Gastrocnemius medialis (tissue), 4 donors: ENCODE measurements around the gene C3orf80. TPM values are rescaled to one million over a fixed set of nuclear protein-coding genes. Genes with fewer than 3 reads are reported as not detected.

Source experiments
- ATAC-seq, 2 donors: fragments of 150-250 bp; one replicate each; pipeline ENCODE4 v1.9.1; 2016
- DNase-seq, 2 donors: peaks; one replicate each; pipeline ENCODE4 v3.0.0-alpha.2; 2019
- H3K27ac ChIP-seq, 4 donors: fragments of 200-600 bp; sonication (generic); 1 replicate in 1 of 4; 2 replicates in 3 of 4; pipeline ENCODE4 v1.5.1; 2016 to 2018; ENCODE audit warnings: mild to moderate bottlenecking in 2 of 4, moderate library complexity in 1 of 4
- H3K27me3 ChIP-seq, 3 donors: fragments of 200-600 bp; sonication (generic) in 2 of 3; 1 replicate in 1 of 3; 2 replicates in 2 of 3; pipeline versions ENCODE4 v1.5.1 to v1.6.0; 2016 to 2019; ENCODE audit warnings: mild to moderate bottlenecking in 1 of 3, moderate library complexity in 1 of 3
- H3K36me3 ChIP-seq, 2 donors: fragments of 200-600 bp; sonication (generic) in 1 of 2; one replicate each; pipeline ENCODE4 v1.5.1; 2017 to 2018
- H3K4me1 ChIP-seq, 2 donors: fragments of 200-600 bp; sonication (generic) in 1 of 2; one replicate each; pipeline ENCODE4 v1.5.1; 2016 to 2017; ENCODE audit warnings: mild to moderate bottlenecking in 2 of 2
- H3K4me3 ChIP-seq, 4 donors: fragments of 200-600 bp; sonication (generic) in 3 of 4; 1 replicate in 1 of 4; 2 replicates in 3 of 4; pipeline ENCODE4 v1.5.1; 2016 to 2019; ENCODE audit warnings: mild to moderate bottlenecking in 2 of 4
- H3K9me3 ChIP-seq, 3 donors: fragments of 200-600 bp; sonication (generic) in 2 of 3; 1 replicate in 1 of 3; 2 replicates in 2 of 3; pipeline ENCODE4 v1.5.1; 2016 to 2019
- POLR2A ChIP-seq, 2 donors: fragments of 450-650 bp; IDR thresholded peaks; one replicate each; pipeline ENCODE4 v1.6.1; 2017; ENCODE audit warnings: antibody characterized with exemption in 2 of 2, mild to moderate bottlenecking in 2 of 2, moderate library complexity in 2 of 2
- in situ Hi-C, 4 donors: fragments of 200-750 bp; cut with MboI; loops; one replicate each; pipeline versions ENCODE4 v1.15.0 to v1.8.0; 2017; ENCODE audit warnings: low sequenced_read_pairs in 4 of 4
- intact Hi-C: fragments of 100-400 bp; cut with DNase I; formaldehyde crosslinking; loops from one replicate; pipeline ENCODE4 v1.15.1; 2023; ENCODE audit warnings: low total_unique reads
- total RNA-seq, 4 donors: library from RNA; depleted of rRNA; stranded (reverse); fragments of >200 nt; gene quantifications; one replicate each; pipeline versions ENCODE4 v1.1.0 to v1.2.3, GENCODE V29; 2016
- TF ChIP-seq, protein P1 (sequence below), 5 experiments: fragments of 450-650 bp in 3 of 5; fragments of 200-600 bp in 2 of 5; sonication (generic) in 2 of 5; IDR thresholded peaks in 4 of 5; conservative IDR thresholded peaks in 1 of 5; 1 replicate in 4 of 5; 2 replicates in 1 of 5; pipeline ENCODE4 v1.5.1; 2016 to 2019; ENCODE audit warnings: antibody characterized with exemption in 5 of 5, mild to moderate bottlenecking in 3 of 5, moderate library complexity in 3 of 5

Gene C3orf80
- total RNA-seq, 4 donors from 2014 or later = 0.10 TPM; not detected in 3

DNA sequence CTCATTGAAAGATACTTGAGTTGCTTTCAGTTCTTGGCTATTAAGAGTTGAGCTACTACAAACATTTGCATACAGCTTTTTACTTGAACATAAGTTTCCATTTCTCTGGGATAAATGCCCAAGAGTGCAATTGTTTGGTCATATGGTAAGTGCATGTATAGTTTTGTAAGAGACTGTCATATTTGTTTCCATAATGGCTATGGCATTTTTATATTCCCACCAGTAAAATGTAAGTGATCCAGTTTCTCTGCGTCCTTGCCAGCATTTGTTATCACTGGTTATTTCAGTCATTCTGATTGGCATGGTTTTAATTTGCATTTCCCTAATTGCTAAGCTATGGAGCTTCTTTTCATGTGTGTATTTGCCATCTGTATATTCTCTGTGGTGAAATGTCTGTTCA is 22.5 kb downstream of the C3orf80 start:
- no peaks in the 10 kb centered on the region for H3K36me3 ChIP-seq
- no peak overlapping the region for H3K4me3 ChIP-seq
- in situ Hi-C loops (no loop called here), intact Hi-C loops (no loop called here)
- H3K27ac ChIP-seq = no peak overlapping the region
- no peaks in the 10 kb centered on the region for H3K9me3 ChIP-seq
- TF ChIP-seq, protein P1, sequence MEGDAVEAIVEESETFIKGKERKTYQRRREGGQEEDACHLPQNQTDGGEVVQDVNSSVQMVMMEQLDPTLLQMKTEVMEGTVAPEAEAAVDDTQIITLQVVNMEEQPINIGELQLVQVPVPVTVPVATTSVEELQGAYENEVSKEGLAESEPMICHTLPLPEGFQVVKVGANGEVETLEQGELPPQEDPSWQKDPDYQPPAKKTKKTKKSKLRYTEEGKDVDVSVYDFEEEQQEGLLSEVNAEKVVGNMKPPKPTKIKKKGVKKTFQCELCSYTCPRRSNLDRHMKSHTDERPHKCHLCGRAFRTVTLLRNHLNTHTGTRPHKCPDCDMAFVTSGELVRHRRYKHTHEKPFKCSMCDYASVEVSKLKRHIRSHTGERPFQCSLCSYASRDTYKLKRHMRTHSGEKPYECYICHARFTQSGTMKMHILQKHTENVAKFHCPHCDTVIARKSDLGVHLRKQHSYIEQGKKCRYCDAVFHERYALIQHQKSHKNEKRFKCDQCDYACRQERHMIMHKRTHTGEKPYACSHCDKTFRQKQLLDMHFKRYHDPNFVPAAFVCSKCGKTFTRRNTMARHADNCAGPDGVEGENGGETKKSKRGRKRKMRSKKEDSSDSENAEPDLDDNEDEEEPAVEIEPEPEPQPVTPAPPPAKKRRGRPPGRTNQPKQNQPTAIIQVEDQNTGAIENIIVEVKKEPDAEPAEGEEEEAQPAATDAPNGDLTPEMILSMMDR (IDR thresholded peaks at IDR 0.05 in 4 of 5, conservative IDR thresholded peaks at IDR 0.05 in 1 of 5) = no peak
- TF ChIP-seq POLR2A (IDR thresholded peaks at IDR 0.05) = no peak
- no peaks in the 10 kb centered on the region for H3K27me3 ChIP-seq
- H3K4me1 ChIP-seq = no peaks in the 10 kb centered on the region
- ATAC-seq = no peak
- DNase-seq = no peak

DNA sequence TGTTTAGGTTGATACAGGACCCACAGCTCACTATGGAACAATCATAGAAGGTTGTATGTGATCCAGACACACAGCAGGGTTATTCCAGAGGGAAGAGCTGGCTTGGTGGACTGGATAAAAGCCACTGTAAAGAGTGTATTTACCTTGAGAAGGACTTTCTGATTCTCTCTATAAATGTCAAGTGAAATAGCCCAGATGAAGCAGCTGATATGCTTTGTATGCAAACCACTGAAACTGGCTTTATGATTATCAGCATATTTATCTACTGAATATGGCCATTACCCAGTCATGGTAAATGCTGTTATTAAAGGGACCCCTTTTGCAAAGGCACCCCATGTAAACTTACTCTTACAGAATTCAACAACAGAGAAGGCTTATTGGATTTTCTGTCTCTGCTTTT is 28.1 kb downstream of the C3orf80 start:
- intact Hi-C loops = no loop called here
- H3K9me3 ChIP-seq = no peaks in the 10 kb centered on the region
- DNase-seq = no peak
- no peak overlapping the region for H3K27ac ChIP-seq
- TF ChIP-seq, protein P1 (IDR thresholded peaks at IDR 0.05 in 4 of 5, conservative IDR thresholded peaks at IDR 0.05 in 1 of 5) = no peak
- no peak for TF ChIP-seq POLR2A (IDR thresholded peaks at IDR 0.05)
- H3K36me3 ChIP-seq = no peaks in the 10 kb centered on the region
- no peaks in the 10 kb centered on the region for H3K27me3 ChIP-seq
- H3K4me3 ChIP-seq = no peak overlapping the region
- no peaks in the 10 kb centered on the region for H3K4me1 ChIP-seq
- in situ Hi-C loops = no loop called here
- ATAC-seq = no peak

DNA sequence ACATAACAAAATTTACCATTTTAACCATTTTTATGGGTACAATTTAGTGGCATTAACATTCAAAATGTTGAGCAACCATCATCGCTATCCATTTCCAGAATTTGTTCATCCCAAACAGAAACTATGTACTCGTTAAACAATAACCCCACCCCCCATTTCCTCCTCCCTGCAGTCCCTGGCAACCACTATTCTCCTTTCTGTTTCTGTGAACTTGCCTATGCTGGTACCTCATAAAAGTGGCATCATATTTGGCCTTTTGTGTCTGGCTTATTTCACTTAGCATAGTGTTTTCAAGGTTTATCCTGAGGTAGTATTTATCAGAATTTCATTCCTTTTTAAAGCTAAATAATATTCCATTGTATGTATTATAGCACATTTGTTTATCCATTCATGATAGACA is 32.4 kb downstream of the C3orf80 start:
- Histone ChIP-seq H3K36me3 (no peaks in the 10 kb centered on the region), H3K27ac (no peak overlapping the region), H3K9me3 (no peaks in the 10 kb centered on the region), H3K4me1 (no peaks in the 10 kb centered on the region), H3K27me3 (no peaks in the 10 kb centered on the region), H3K4me3 (no peak overlapping the region)
- in situ Hi-C loops (no loop called here), intact Hi-C loops (no loop called here)
- ATAC-seq = no peak
- TF ChIP-seq, protein P1 (IDR thresholded peaks at IDR 0.05 in 4 of 5, conservative IDR thresholded peaks at IDR 0.05 in 1 of 5) = no peak
- TF ChIP-seq POLR2A (IDR thresholded peaks at IDR 0.05) = no peak
- no peak for DNase-seq

DNA sequence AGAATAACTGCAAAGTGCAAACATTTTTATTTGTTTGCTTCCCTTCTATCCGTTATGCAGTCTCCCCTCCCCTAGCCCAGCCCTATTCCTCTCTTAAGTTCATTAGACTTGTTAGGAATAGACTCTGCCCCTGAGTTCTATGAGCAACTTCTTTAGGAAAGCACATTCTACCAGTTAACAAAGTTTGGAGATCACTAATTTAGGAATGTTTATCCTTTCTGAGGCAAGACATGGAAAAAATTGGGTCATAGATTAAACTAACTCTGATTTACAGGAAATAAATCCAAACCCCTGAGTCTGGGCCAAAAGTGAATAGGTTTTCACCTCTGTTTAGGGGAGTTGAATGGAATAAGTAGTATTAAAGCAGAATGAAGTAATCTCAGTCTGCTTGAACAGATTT is 34.4 kb downstream of the C3orf80 start:
- ATAC-seq (no peak), DNase-seq (no peak)
- H3K9me3 ChIP-seq = no peaks in the 10 kb centered on the region
- TF ChIP-seq POLR2A (IDR thresholded peaks at IDR 0.05) = no peak
- TF ChIP-seq, protein P1 (IDR thresholded peaks at IDR 0.05 in 4 of 5, conservative IDR thresholded peaks at IDR 0.05 in 1 of 5) = no peak
- no peaks in the 10 kb centered on the region for H3K27me3 ChIP-seq
- H3K36me3 ChIP-seq = no peaks in the 10 kb centered on the region
- no peaks in the 10 kb centered on the region for H3K4me1 ChIP-seq
- no peak overlapping the region for H3K27ac ChIP-seq
- H3K4me3 ChIP-seq = no peak overlapping the region
- in situ Hi-C loops = no loop called here
- intact Hi-C loops = no loop called here

DNA sequence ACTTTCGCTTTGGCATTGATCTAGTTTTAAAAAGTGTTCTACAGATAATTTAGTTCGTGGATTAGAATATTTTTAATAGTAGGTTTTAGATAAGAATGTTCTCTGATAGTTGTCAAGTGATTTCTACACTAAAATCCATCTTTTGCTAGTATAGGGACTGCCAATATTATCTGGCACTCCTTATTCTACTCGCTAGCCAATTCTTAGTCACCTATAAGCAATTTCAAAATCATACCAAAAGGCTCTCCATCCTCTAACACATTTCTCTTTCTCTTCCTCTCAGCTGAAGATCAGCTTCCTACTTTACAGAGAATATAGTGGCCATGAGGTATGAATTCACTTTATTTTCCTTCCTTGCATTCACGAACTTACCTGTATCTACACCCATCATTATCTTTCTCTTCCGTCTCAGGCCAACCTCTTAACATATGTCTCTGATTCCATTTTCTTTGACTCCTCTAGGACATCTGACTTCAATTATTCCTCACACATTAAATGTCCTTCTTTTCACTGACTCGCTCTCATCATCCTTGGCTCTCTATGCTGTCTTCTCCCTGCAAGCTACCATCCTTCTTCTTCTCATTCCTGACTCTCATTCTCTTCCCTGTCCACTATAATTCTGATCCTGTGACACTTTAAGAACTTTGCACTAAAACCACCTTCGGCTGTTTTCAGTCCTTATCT is 35.5 kb downstream of the C3orf80 start:
- no peak for TF ChIP-seq POLR2A (IDR thresholded peaks at IDR 0.05)
- no peaks in the 10 kb centered on the region for H3K4me1 ChIP-seq
- intact Hi-C loops = no loop called here
- no peak overlapping the region for H3K27ac ChIP-seq
- no peaks in the 10 kb centered on the region for H3K36me3 ChIP-seq
- ATAC-seq (no peak), DNase-seq (no peak)
- H3K27me3 ChIP-seq = no peaks in the 10 kb centered on the region
- H3K4me3 ChIP-seq = no peak overlapping the region
- in situ Hi-C loops = no loop called here
- H3K9me3 ChIP-seq = no peaks in the 10 kb centered on the region
